GM23338 (cell line): ENCODE measurements around the gene CIB1. TPM values are rescaled to one million over a fixed set of nuclear protein-coding genes. Genes with fewer than 3 reads are reported as not detected.
"Not testable (repeated sequence)": the region's sequence is repeated elsewhere in the genome, so short reads cannot be mapped to it uniquely, and the experiment has no call there.

ENCODE experiments used
- ATAC-seq: fragments of 200-7000 bp; cut with Tn5 transposase; 3 replicates; pipeline ENCODE4 v1.9.1; 2020
- DNase-seq: peaks from one replicate; pipeline ENCODE4 v3.0.0-alpha.2; 2015; ENCODE audit warnings: low spot score
- H2AFZ ChIP-seq: fragments of 200-600 bp; sonication (generic); 2 replicates; pipeline ENCODE4 v1.8.0; 2016; ENCODE audit warnings: antibody characterized with exemption, mild to moderate bottlenecking, moderate library complexity
- H3F3A ChIP-seq: fragments of 200-600 bp; sonication (generic); replicated peaks from 2 replicates; pipeline ENCODE4 v1.8.0; 2017; ENCODE audit warnings: antibody characterized with exemption, mixed run types, low read depth
- H3K27ac ChIP-seq: fragments of 200-600 bp; sonication (generic); 2 replicates; pipeline ENCODE4 v1.6.1; 2016; ENCODE audit warnings: low read depth
- H3K27me3 ChIP-seq: fragments of 200-600 bp; sonication (generic); 2 replicates; pipeline ENCODE4 v1.8.0; 2016; ENCODE audit warnings: mild to moderate bottlenecking, mixed run types, moderate library complexity; ENCODE audit not compliant: insufficient read depth
- H3K36me3 ChIP-seq: fragments of 200-600 bp; sonication (generic); 2 replicates; pipeline ENCODE4 v1.8.0; 2016; ENCODE audit warnings: mild to moderate bottlenecking; ENCODE audit not compliant: insufficient read depth
- H3K4me1 ChIP-seq: fragments of 200-600 bp; sonication (generic); 2 replicates; pipeline ENCODE4 v1.8.0; 2016; ENCODE audit warnings: mild to moderate bottlenecking, moderate library complexity; ENCODE audit not compliant: insufficient read depth
- H3K4me2 ChIP-seq: fragments of 200-600 bp; sonication (generic); 2 replicates; pipeline ENCODE4 v1.7.1; 2017; ENCODE audit warnings: mixed run types
- H3K4me3 ChIP-seq: fragments of 200-600 bp; sonication (generic); 2 replicates; pipeline ENCODE4 v1.6.1; 2016; ENCODE audit warnings: mixed run types
- H3K79me2 ChIP-seq: fragments of 200-600 bp; sonication (generic); replicated peaks from 2 replicates; pipeline ENCODE4 v1.8.0; 2017; ENCODE audit warnings: mild to moderate bottlenecking; ENCODE audit not compliant: insufficient read depth
- H3K9me2 ChIP-seq: fragments of 200-600 bp; sonication (generic); 2 replicates; pipeline ENCODE4 v1.8.0; 2017; ENCODE audit not compliant: insufficient read depth
- H4K20me1 ChIP-seq: fragments of 200-600 bp; sonication (generic); replicated peaks from 2 replicates; pipeline ENCODE4 v1.8.0; 2017; ENCODE audit warnings: mild to moderate bottlenecking; ENCODE audit not compliant: insufficient read depth
- H3K27ac Mint-ChIP-seq: 2 replicates; pipeline ENCODE4 v1.8.0; 2020; ENCODE audit warnings: inconsistent platforms, mild to moderate bottlenecking, moderate library complexity, mixed read lengths
- H3K27me3 Mint-ChIP-seq: 3 replicates; pipeline ENCODE4 v1.8.0; 2022; ENCODE audit warnings: low read depth, mild to moderate bottlenecking, moderate library complexity, mixed read lengths, inconsistent platforms; ENCODE audit not compliant: insufficient read depth, poor library complexity
- H3K36me3 Mint-ChIP-seq: 3 replicates; pipeline ENCODE4 v1.8.0; 2021; ENCODE audit warnings: low read depth, mild to moderate bottlenecking, inconsistent platforms, moderate library complexity, mixed read lengths
- H3K4me1 Mint-ChIP-seq: 3 replicates; pipeline ENCODE4 v1.8.0; 2020; ENCODE audit warnings: mild to moderate bottlenecking, inconsistent platforms, mixed read lengths
- H3K4me3 Mint-ChIP-seq: 3 replicates; pipeline ENCODE4 v1.8.0; 2021; ENCODE audit warnings: moderate library complexity, mild to moderate bottlenecking, inconsistent platforms, mixed read lengths
- H3K9me3 Mint-ChIP-seq: 3 replicates; pipeline ENCODE4 v1.8.0; 2020; ENCODE audit warnings: moderate library complexity, mild to moderate bottlenecking, inconsistent platforms, mixed read lengths
- CREB1 ChIP-seq: fragments of 250-450 bp; sonication (Bioruptor Pico); IDR thresholded peaks from 2 replicates; pipeline ENCODE4 v1.5.0; 2020; ENCODE audit warnings: low read depth, mild to moderate bottlenecking, moderate library complexity
- EZH2 ChIP-seq: fragments of 200-600 bp; sonication (generic); IDR thresholded peaks from one replicate; pipeline ENCODE4 v1.8.0; 2017; ENCODE audit warnings: antibody characterized with exemption, mild to moderate bottlenecking, low read depth; ENCODE audit not compliant: unreplicated experiment
- EZH2phosphoT487 ChIP-seq: fragments of 200-600 bp; sonication (generic); IDR thresholded peaks from one replicate; pipeline ENCODE4 v1.8.1; 2018; ENCODE audit warnings: antibody characterized with exemption; ENCODE audit not compliant: unreplicated experiment
- JUNB ChIP-seq: IDR thresholded peaks from one replicate; pipeline ENCODE4 v1.6.1; 2016; ENCODE audit warnings: antibody characterized with exemption; ENCODE audit not compliant: unreplicated experiment
- NANOG ChIP-seq: IDR thresholded peaks from 2 replicates; pipeline ENCODE4 v1.6.1; 2016; ENCODE audit warnings: antibody characterized with exemption, borderline replicate concordance
- ZNF331 ChIP-seq: fragments of 250-450 bp; sonication (Bioruptor Pico); IDR thresholded peaks from 2 replicates; pipeline ENCODE4 v1.5.0; 2020; ENCODE audit warnings: low read depth, mild to moderate bottlenecking, moderate library complexity
- polyA plus RNA-seq: library from polyadenylated mRNA; unstranded; fragments of >200 nt; fragmentation: Nextera tagmentation; extraction: Ambion mirVana; gene quantifications from 2 replicates; pipeline ENCODE4 v1.2.1, GENCODE V29; 2016
- total RNA-seq: library from RNA; depleted of rRNA; stranded (reverse); fragments of >200 nt; shearing (Covaris generic); gene quantifications from 2 replicates; pipeline ENCODE4 v1.2.3, GENCODE V29; 2014
- TF ChIP-seq, protein P1 (sequence below): IDR thresholded peaks from one replicate; pipeline ENCODE4 v1.6.1; 2018; ENCODE audit warnings: antibody characterized with exemption; ENCODE audit not compliant: unreplicated experiment
- TF ChIP-seq, protein P2 (sequence below): IDR thresholded peaks from 2 replicates; pipeline ENCODE4 v1.6.1; 2016; ENCODE audit warnings: antibody characterized with exemption

The CIB1 gene
- total and polyA plus RNA-seq, 2 experiments from 2014 or later: 9.8 to 35.9 TPM

DNA sequence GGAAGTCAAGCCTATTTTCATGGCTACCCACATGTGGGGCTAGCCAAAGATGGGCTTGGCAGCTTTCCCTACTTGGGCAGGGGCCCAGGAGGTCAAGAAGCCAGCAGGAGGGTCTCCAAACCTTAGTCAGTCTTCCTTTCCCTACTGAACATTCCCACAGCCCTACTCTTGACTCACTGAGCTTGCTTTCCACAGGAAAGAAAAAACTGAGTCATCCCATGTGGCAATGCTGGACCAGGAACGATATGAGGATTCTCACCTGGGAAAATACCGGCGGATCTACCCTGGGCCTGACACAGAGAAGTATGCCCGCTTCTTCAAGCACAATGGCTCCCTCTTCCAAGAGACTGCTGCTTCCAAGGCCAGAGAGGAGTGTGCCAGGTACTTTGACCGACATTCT, 28.1 kb upstream of the CIB1 start:
- Histone ChIP-seq H3K27me3 (no peaks in the 10 kb centered on the region), H3K9me2 (no peaks in the 10 kb centered on the region), H3K79me2 (peaks cover 14% of the 10 kb centered on the region), H2AFZ (no peak overlapping the region), H3K4me2 (no peak overlapping the region), H3K27ac (no peak overlapping the region), H3K36me3 (no peaks in the 10 kb centered on the region), H3K4me3 (no peak overlapping the region), H3F3A (0 out of 2 replicates have a peak, but pooled peaks cover 7% of the 10 kb centered on the region), H4K20me1 (no peaks in the 10 kb centered on the region), H3K4me1 (peaks cover 2% of the 10 kb centered on the region)
- Mint-ChIP-seq H3K27me3 (peaks cover 13% of the 10 kb centered on the region), H3K4me3 (no peak overlapping the region), H3K27ac (no peak overlapping the region), H3K36me3 (peaks cover 8% of the 10 kb centered on the region; the same call in 2 of the 3 replicates), H3K4me1 (peaks cover 5% of the 10 kb centered on the region; the same call in 2 of the 3 replicates), H3K9me3 (no peaks in the 10 kb centered on the region)
- ATAC-seq (no peak), DNase-seq (no peak)
- TF ChIP-seq CREB1 (no peak), NANOG (no peak), ZNF331 (CRISPR knock-in tag) (no peak)
- TF ChIP-seq, protein P1, sequence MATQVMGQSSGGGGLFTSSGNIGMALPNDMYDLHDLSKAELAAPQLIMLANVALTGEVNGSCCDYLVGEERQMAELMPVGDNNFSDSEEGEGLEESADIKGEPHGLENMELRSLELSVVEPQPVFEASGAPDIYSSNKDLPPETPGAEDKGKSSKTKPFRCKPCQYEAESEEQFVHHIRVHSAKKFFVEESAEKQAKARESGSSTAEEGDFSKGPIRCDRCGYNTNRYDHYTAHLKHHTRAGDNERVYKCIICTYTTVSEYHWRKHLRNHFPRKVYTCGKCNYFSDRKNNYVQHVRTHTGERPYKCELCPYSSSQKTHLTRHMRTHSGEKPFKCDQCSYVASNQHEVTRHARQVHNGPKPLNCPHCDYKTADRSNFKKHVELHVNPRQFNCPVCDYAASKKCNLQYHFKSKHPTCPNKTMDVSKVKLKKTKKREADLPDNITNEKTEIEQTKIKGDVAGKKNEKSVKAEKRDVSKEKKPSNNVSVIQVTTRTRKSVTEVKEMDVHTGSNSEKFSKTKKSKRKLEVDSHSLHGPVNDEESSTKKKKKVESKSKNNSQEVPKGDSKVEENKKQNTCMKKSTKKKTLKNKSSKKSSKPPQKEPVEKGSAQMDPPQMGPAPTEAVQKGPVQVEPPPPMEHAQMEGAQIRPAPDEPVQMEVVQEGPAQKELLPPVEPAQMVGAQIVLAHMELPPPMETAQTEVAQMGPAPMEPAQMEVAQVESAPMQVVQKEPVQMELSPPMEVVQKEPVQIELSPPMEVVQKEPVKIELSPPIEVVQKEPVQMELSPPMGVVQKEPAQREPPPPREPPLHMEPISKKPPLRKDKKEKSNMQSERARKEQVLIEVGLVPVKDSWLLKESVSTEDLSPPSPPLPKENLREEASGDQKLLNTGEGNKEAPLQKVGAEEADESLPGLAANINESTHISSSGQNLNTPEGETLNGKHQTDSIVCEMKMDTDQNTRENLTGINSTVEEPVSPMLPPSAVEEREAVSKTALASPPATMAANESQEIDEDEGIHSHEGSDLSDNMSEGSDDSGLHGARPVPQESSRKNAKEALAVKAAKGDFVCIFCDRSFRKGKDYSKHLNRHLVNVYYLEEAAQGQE: no peak

- H3K4me1 ChIP-seq, DNase-seq, H3K27ac ChIP-seq, H3K4me2 ChIP-seq, H2AFZ ChIP-seq, H3K4me3 ChIP-seq, H3K36me3 Mint-ChIP-seq, H3K4me3 Mint-ChIP-seq, H3K9me3 Mint-ChIP-seq, H3F3A ChIP-seq, H3K27ac Mint-ChIP-seq, H3K27me3 Mint-ChIP-seq, H4K20me1 ChIP-seq, H3K27me3 ChIP-seq, H3K79me2 ChIP-seq, H3K9me2 ChIP-seq, ATAC-seq, H3K4me1 Mint-ChIP-seq, H3K36me3 ChIP-seq: not testable (repeated sequence)
These were observed 27.0 kb upstream of the CIB1 start for GRCh38 chr15:90260731-90261130.

GRCh38 chr15:90259524-90259923, 25.8 kb upstream of the CIB1 start:
- DNase-seq (no peak), ATAC-seq (no peak)
- H3K4me1 Mint-ChIP-seq: peaks cover 7% of the 10 kb centered on the region
- H3K4me3 Mint-ChIP-seq: no peak overlapping the region
- Histone ChIP-seq H3K4me1 (no peaks in the 10 kb centered on the region), H3K4me3 (no peak overlapping the region), H3K79me2 (0 out of 2 replicates have a peak, but pooled peaks cover 3% of the 10 kb centered on the region), H3K27me3 (no peaks in the 10 kb centered on the region), H3K9me2 (no peaks in the 10 kb centered on the region), H2AFZ (no peak overlapping the region), H3F3A (0 out of 2 replicates have a peak, but pooled peaks cover 3% of the 10 kb centered on the region), H3K4me2 (no peak overlapping the region), H4K20me1 (no peaks in the 10 kb centered on the region), H3K27ac (no peak overlapping the region), H3K36me3 (no peaks in the 10 kb centered on the region)
- H3K27ac Mint-ChIP-seq: no peak overlapping the region
- TF ChIP-seq ZNF331 (CRISPR knock-in tag): no peak
- no peak for TF ChIP-seq JUNB
- TF ChIP-seq, protein P2, sequence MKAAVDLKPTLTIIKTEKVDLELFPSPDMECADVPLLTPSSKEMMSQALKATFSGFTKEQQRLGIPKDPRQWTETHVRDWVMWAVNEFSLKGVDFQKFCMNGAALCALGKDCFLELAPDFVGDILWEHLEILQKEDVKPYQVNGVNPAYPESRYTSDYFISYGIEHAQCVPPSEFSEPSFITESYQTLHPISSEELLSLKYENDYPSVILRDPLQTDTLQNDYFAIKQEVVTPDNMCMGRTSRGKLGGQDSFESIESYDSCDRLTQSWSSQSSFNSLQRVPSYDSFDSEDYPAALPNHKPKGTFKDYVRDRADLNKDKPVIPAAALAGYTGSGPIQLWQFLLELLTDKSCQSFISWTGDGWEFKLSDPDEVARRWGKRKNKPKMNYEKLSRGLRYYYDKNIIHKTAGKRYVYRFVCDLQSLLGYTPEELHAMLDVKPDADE: no peak
- TF ChIP-seq EZH2: no peak
- TF ChIP-seq, protein P1: no peak
- no peak for TF ChIP-seq EZH2phosphoT487
- H3K9me3 Mint-ChIP-seq: no peaks in the 10 kb centered on the region; the same call in 2 of the 3 replicates
- peaks cover 2% of the 10 kb centered on the region for H3K27me3 Mint-ChIP-seq
- H3K36me3 Mint-ChIP-seq: no peaks in the 10 kb centered on the region
